IMR-90 (cell line): ENCODE measurements around the gene NT5C1B. TPM values are rescaled to one million over a fixed set of nuclear protein-coding genes. Genes with fewer than 3 reads are reported as not detected.

Experiments used
- ATAC-seq: fragments of 200-7000 bp; cut with Tn5 transposase; 2 replicates; pipeline ENCODE4 v1.9.1; 2020; ENCODE audit warnings: low read depth, mild to moderate bottlenecking, moderate library complexity
- BruUV-seq: library from RNA; stranded (reverse); fragments of 400-500 nt; replicated peaks from 2 replicates; lab custom pipeline; 2021; lab: Mats Ljungman, UMichigan
- CTCF ChIA-PET: fragments of 300-600 bp; formaldehyde crosslinking; extraction: SDS; loops from one replicate; lab custom pipeline; 2021; ENCODE audit warnings: antibody characterized with exemption; lab: Yijun Ruan, JAX
- POLR2A ChIA-PET: fragments of 300-600 bp; sonication (Branson Sonifier 250); formaldehyde crosslinking; loops from one replicate; lab custom pipeline; 2022; ENCODE audit warnings: antibody characterized with exemption; ENCODE audit not compliant: unreplicated experiment; lab: Charles Lee
- DNase-seq: peaks from one replicate; pipeline ENCODE4 v3.0.0; 2013
- H2AFZ ChIP-seq: replicated peaks from 2 replicates; pipeline ENCODE3; 2013; ENCODE audit warnings: low read length, mild to moderate bottlenecking; ENCODE audit not compliant: poor library complexity
- H2AK5ac ChIP-seq: 2 replicates; pipeline ENCODE4 v1.6.1; 2013; ENCODE audit warnings: low read depth, low read length, inconsistent platforms
- H2AK9ac ChIP-seq: replicated peaks from 2 replicates; pipeline ENCODE3; 2013; ENCODE audit warnings: mild to moderate bottlenecking, low read depth, low read length, moderate library complexity; ENCODE audit not compliant: poor library complexity
- H2BK120ac ChIP-seq: 2 replicates; pipeline ENCODE4 v1.6.1; 2013; ENCODE audit warnings: low read depth, low read length, inconsistent platforms
- H2BK15ac ChIP-seq: 3 replicates; pipeline ENCODE4 v1.6.1; 2013; ENCODE audit warnings: low read depth, low read length, inconsistent platforms
- H2BK20ac ChIP-seq: 2 replicates; pipeline ENCODE4 v1.6.1; 2013; ENCODE audit warnings: low read depth, mild to moderate bottlenecking, inconsistent platforms, low read length, moderate library complexity
- H2BK5ac ChIP-seq: 2 replicates; pipeline ENCODE4 v1.6.1; 2013; ENCODE audit warnings: mild to moderate bottlenecking, low read depth, low read length, inconsistent platforms; ENCODE audit not compliant: poor library complexity, severe bottlenecking
- H3K14ac ChIP-seq: replicated peaks from 2 replicates; pipeline ENCODE4 v1.6.1; 2013; ENCODE audit warnings: low read depth, low read length, inconsistent platforms
- H3K18ac ChIP-seq: 2 replicates; pipeline ENCODE4 v1.6.1; 2013; ENCODE audit warnings: low read depth, low read length, control low read depth
- H3K23ac ChIP-seq: 2 replicates; pipeline ENCODE4 v1.6.1; 2013; ENCODE audit warnings: low read depth, low read length, inconsistent platforms
- H3K27ac ChIP-seq: 2 replicates; pipeline ENCODE4 v1.5.1; 2013; ENCODE audit warnings: mild to moderate bottlenecking, control low read depth, low read length; ENCODE audit not compliant: insufficient read depth
- H3K27me3 ChIP-seq: 2 replicates; pipeline ENCODE4 v1.6.1; 2013; ENCODE audit warnings: low read length; ENCODE audit not compliant: control insufficient read depth, insufficient read depth
- H3K36me3 ChIP-seq: 2 replicates; pipeline ENCODE4 v1.6.1; 2013; ENCODE audit warnings: low read length, mixed read lengths; ENCODE audit not compliant: control insufficient read depth, insufficient read depth
- H3K4ac ChIP-seq: 2 replicates; pipeline ENCODE4 v1.6.1; 2013; ENCODE audit warnings: low read depth, low read length, inconsistent platforms
- H3K4me1 ChIP-seq: 2 replicates; pipeline ENCODE4 v1.6.1; 2013; ENCODE audit warnings: low read length, mixed read lengths; ENCODE audit not compliant: control insufficient read depth, insufficient read depth
- H3K4me2 ChIP-seq: 2 replicates; pipeline ENCODE4 v1.6.1; 2013; ENCODE audit warnings: low read depth, mild to moderate bottlenecking, control low read depth, low read length, moderate library complexity
- H3K4me3 ChIP-seq: 2 replicates; pipeline ENCODE4 v1.5.1; 2013; ENCODE audit warnings: low read depth, mild to moderate bottlenecking, control low read depth, low read length, moderate library complexity; ENCODE audit not compliant: insufficient read depth
- H3K56ac ChIP-seq: 2 replicates; pipeline ENCODE4 v1.6.1; 2013; ENCODE audit warnings: low read length, inconsistent platforms; ENCODE audit not compliant: insufficient read depth; ENCODE audit errors: extremely low read depth
- H3K79me1 ChIP-seq, 2 experiments: 2 replicates each; pipeline ENCODE4 v1.6.1; 2013; ENCODE audit warnings: low read length in 2 of 2, inconsistent platforms in 1 of 2, low read depth in 1 of 2
- H3K9ac ChIP-seq: 2 replicates; pipeline ENCODE4 v1.6.1; 2013; ENCODE audit warnings: low read depth, low read length, control low read depth
- H3K9me1 ChIP-seq: 2 replicates; pipeline ENCODE4 v1.6.1; 2013; ENCODE audit warnings: low read length, inconsistent platforms; ENCODE audit not compliant: insufficient read depth
- H3K9me3 ChIP-seq: 2 replicates; pipeline ENCODE4 v1.6.1; 2013; ENCODE audit warnings: low read length; ENCODE audit not compliant: control insufficient read depth, insufficient read depth
- H4K20me1 ChIP-seq: 2 replicates; pipeline ENCODE4 v1.6.1; 2013; ENCODE audit warnings: low read length, inconsistent platforms; ENCODE audit not compliant: insufficient read depth
- H4K5ac ChIP-seq: 2 replicates; pipeline ENCODE4 v1.6.1; 2013; ENCODE audit warnings: mild to moderate bottlenecking, low read depth, low read length, control low read depth
- H4K8ac ChIP-seq, 2 experiments: 2 replicates each; pipeline ENCODE4 v1.6.1; 2013; ENCODE audit warnings: low read depth in 2 of 2, low read length in 2 of 2, control low read depth in 1 of 2, inconsistent platforms in 1 of 2
- H4K91ac ChIP-seq: 2 replicates; pipeline ENCODE4 v1.6.1; 2013; ENCODE audit warnings: low read depth, low read length, inconsistent platforms; ENCODE audit not compliant: insufficient read depth
- BHLHE40 ChIP-seq: fragments of 150-350 bp; IDR thresholded peaks from 2 replicates; pipeline ENCODE4 v1.6.1; 2016; ENCODE audit warnings: mild to moderate bottlenecking, low read depth, low read length
- CEBPB ChIP-seq: IDR thresholded peaks from 2 replicates; pipeline ENCODE4 v1.6.1; 2012; ENCODE audit warnings: low read depth, low read length, improper control_type of control experiment
- FOS ChIP-seq: fragments of 150-350 bp; IDR thresholded peaks from 2 replicates; pipeline ENCODE4 v1.6.1; 2016; ENCODE audit warnings: low read depth, low read length
- POLR2A ChIP-seq: IDR thresholded peaks from 2 replicates; pipeline ENCODE4 v1.6.1; 2012; ENCODE audit warnings: mild to moderate bottlenecking, low read depth, low read length
- RAD21 ChIP-seq: IDR thresholded peaks from 2 replicates; pipeline ENCODE4 v1.6.1; 2012; ENCODE audit warnings: low read length, improper control_type of control experiment
- RFX5 ChIP-seq: IDR thresholded peaks from 2 replicates; pipeline ENCODE4 v1.8.0; 2012; ENCODE audit warnings: low read depth, mild to moderate bottlenecking, low read length, moderate library complexity
- SMC3 ChIP-seq: fragments of 150-350 bp; IDR thresholded peaks from 2 replicates; pipeline ENCODE4 v1.6.1; 2016; ENCODE audit warnings: low read depth, mild to moderate bottlenecking, antibody characterized with exemption, low read length, moderate library complexity
- whole genome bisulfite sequencing, 2 experiments: methylation state at CpG; one replicate each; pipeline versions ENCODE4 v1.1.5 to v1.1.7; 2013; ENCODE audit warnings: missing lambda C conversion rate in 2 of 2; ENCODE audit not compliant: insufficient read length in 1 of 2; ENCODE audit errors: extremely low coverage in 2 of 2; 5-methylcytosine and 5-hydroxymethylcytosine counted together
- dilution Hi-C: fragments of 300-500 bp; cut with HindIII; formaldehyde crosslinking; loops from one replicate; pipeline ENCODE4 v1.14.3; 2018; ENCODE audit warnings: low sequenced_read_pairs; ENCODE audit not compliant: unreplicated experiment
- in situ Hi-C: fragments of 300-500 bp; cut with MboI; formaldehyde crosslinking; loops from 3 replicates; pipeline ENCODE4 v1.14.3; 2019; ENCODE audit warnings: low sequenced_read_pairs, inconsistent platforms, mixed read lengths
- intact Hi-C: fragments of 100-400 bp; cut with micrococcal nuclease; formaldehyde crosslinking; loops from 2 replicates; pipeline ENCODE4 v1.10.0; 2022
- polyA plus RNA-seq, 3 experiments: library from polyadenylated mRNA; depleted of rRNA; stranded (reverse); fragments of >200 nt; gene quantifications; 2 replicates each; pipeline ENCODE4 v1.2.3, GENCODE V29; 2012; ENCODE audit warnings: low replicate concordance in 1 of 3
- total RNA-seq: library from RNA; depleted of rRNA; stranded (reverse); fragments of >200 nt; gene quantifications from 2 replicates; pipeline ENCODE4 v1.2.3, GENCODE V29; 2012
- TF ChIP-seq, protein P1 (sequence below): conservative IDR thresholded peaks from 2 replicates; pipeline ENCODE4 v1.5.1; 2012; ENCODE audit warnings: mild to moderate bottlenecking, low read depth, low read length, improper control_type of control experiment

Gene NT5C1B
- total and polyA plus RNA-seq, 2 of the 4 experiments (the other 2 are of a cell fraction) = not detected

DNA sequence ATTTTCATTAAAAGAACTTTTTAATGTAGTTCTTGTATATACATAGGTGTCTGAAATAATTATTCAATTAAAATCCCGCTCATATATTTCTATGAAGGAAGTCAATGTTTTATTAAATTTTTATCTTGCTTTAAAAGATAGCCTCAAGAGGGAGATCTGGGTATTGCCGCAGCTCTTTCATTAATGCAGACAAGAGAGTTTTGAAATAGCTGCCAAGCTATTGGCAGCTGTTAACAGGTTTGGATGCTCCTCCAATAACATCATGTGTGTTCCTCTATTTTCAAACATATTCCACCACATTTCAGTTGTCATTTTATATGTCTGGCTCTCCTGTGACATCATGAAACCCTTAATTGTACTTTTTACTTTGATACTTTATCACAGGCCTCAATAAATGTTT is 12.9 kb upstream of the NT5C1B start:
- Histone ChIP-seq H4K5ac (no peak overlapping the region), H2BK5ac (no peak overlapping the region), H3K9me3 (no peaks in the 10 kb centered on the region), H3K27ac (no peak overlapping the region), H2BK20ac (no peak overlapping the region), H3K4me3 (no peak overlapping the region), H3K4me2 (no peak overlapping the region), H3K9ac (no peak overlapping the region), H2AFZ (no peak overlapping the region), H4K91ac (no peak overlapping the region), H4K8ac (no peak overlapping the region), H3K27me3 (peaks cover 7% of the 10 kb centered on the region), H3K56ac (no peak overlapping the region), H3K4me1 (peaks cover 7% of the 10 kb centered on the region; the same call in 1 of the 2 replicates), H2AK9ac (no peak overlapping the region), H2BK15ac (no peak overlapping the region), H3K23ac (no peak overlapping the region), H3K9me1 (no peaks in the 10 kb centered on the region), H3K36me3 (no peaks in the 10 kb centered on the region), H3K4ac (no peak overlapping the region), H2AK5ac (no peak overlapping the region), H2BK120ac (no peak overlapping the region), H4K20me1 (no peaks in the 10 kb centered on the region), H3K18ac (no peak overlapping the region), H3K79me1 (no peaks in the 10 kb centered on the region), H3K14ac (no peak overlapping the region)
- CTCF ChIA-PET = interaction anchor here (0.7 kb wide), 1 partner anchor 9 kb away, joined by 3 read pairs; no protein-coding TSS in a partner anchor
- dilution Hi-C loops = no loop called here
- intact Hi-C loops = loop anchor here (5.0 kb wide), 1 partner anchor 1320 kb away; no protein-coding TSS in a partner anchor
- TF ChIP-seq FOS (no peak), RAD21 (no peak), RFX5 (no peak), SMC3 (no peak), CEBPB (no peak), POLR2A (no peak), BHLHE40 (no peak)
- TF ChIP-seq, protein P1, sequence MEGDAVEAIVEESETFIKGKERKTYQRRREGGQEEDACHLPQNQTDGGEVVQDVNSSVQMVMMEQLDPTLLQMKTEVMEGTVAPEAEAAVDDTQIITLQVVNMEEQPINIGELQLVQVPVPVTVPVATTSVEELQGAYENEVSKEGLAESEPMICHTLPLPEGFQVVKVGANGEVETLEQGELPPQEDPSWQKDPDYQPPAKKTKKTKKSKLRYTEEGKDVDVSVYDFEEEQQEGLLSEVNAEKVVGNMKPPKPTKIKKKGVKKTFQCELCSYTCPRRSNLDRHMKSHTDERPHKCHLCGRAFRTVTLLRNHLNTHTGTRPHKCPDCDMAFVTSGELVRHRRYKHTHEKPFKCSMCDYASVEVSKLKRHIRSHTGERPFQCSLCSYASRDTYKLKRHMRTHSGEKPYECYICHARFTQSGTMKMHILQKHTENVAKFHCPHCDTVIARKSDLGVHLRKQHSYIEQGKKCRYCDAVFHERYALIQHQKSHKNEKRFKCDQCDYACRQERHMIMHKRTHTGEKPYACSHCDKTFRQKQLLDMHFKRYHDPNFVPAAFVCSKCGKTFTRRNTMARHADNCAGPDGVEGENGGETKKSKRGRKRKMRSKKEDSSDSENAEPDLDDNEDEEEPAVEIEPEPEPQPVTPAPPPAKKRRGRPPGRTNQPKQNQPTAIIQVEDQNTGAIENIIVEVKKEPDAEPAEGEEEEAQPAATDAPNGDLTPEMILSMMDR = no peak
- no peak for DNase-seq
- in situ Hi-C loops = no loop called here
- ATAC-seq = no peak
- POLR2A ChIA-PET = no interaction called here
- no CpG with 5 or more reads among the region's 2 CpGs for WGBS, 2 experiments
- BruUV-seq = no TSS peak
